Natural killer cell (primary cell): Measurements from ENCODE around the gene ROBO4. TPM values are rescaled to one million over a fixed set of nuclear protein-coding genes. Genes with fewer than 3 reads are reported as not detected.

Experiments
- ATAC-seq, 3 donors: fragments of 150-1000 bp in 2 of 3; fragments of 200-7000 bp in 1 of 3; cut with Tn5 transposase; 1 replicate in 1 of 3; 2 replicates in 2 of 3; pipeline ENCODE4 v1.10.0; 2021; ENCODE audit warnings: mild to moderate bottlenecking in 2 of 3, moderate library complexity in 2 of 3
- DNase-seq, 2 donors: peaks; one replicate each; pipeline versions ENCODE4 v3.0.0 to v3.0.0-alpha.2; 2013 to 2021; ENCODE audit warnings: mixed read lengths in 1 of 2
- H3K27ac ChIP-seq: one replicate; pipeline ENCODE4 v1.5.1; 2013; ENCODE audit warnings: mild to moderate bottlenecking, low read length
- H3K27me3 ChIP-seq: one replicate; pipeline ENCODE4 v1.6.1; 2013; ENCODE audit warnings: low read length; ENCODE audit not compliant: control insufficient read depth, insufficient read depth
- H3K36me3 ChIP-seq: one replicate; pipeline ENCODE4 v1.6.1; 2013; ENCODE audit warnings: low read length; ENCODE audit not compliant: control insufficient read depth, insufficient read depth
- H3K4me1 ChIP-seq: one replicate; pipeline ENCODE4 v1.6.1; 2013; ENCODE audit warnings: low read length; ENCODE audit not compliant: control insufficient read depth, insufficient read depth
- H3K4me3 ChIP-seq: one replicate; pipeline ENCODE4 v1.5.1; 2013; ENCODE audit warnings: low read length
- H3K9me3 ChIP-seq: one replicate; pipeline ENCODE4 v1.6.1; 2013; ENCODE audit warnings: low read length; ENCODE audit not compliant: control insufficient read depth, insufficient read depth
- H3K27ac Mint-ChIP-seq, 2 donors: one replicate each; pipeline ENCODE4 v1.8.0; 2022; ENCODE audit warnings: mild to moderate bottlenecking in 2 of 2, mixed read lengths in 2 of 2, moderate library complexity in 1 of 2
- H3K27me3 Mint-ChIP-seq, 2 donors: one replicate each; pipeline ENCODE4 v1.8.0; 2022; ENCODE audit warnings: low read depth in 2 of 2, mixed read lengths in 2 of 2
- H3K36me3 Mint-ChIP-seq: one replicate; pipeline ENCODE4 v1.8.0; 2022; ENCODE audit warnings: mixed read lengths
- H3K4me1 Mint-ChIP-seq, 2 donors: one replicate each; pipeline ENCODE4 v1.8.0; 2022; ENCODE audit warnings: mixed read lengths in 2 of 2
- H3K4me3 Mint-ChIP-seq: one replicate; pipeline ENCODE4 v1.8.0; 2022; ENCODE audit warnings: mild to moderate bottlenecking, moderate library complexity, mixed read lengths
- H3K9me3 Mint-ChIP-seq, 2 donors: one replicate each; pipeline ENCODE4 v1.8.0; 2022; ENCODE audit warnings: mixed read lengths in 2 of 2
- CTCF ChIP-seq: fragments of 200-600 bp; IDR thresholded peaks from one replicate; pipeline ENCODE4 v1.8.0; 2022; ENCODE audit warnings: antibody characterized with exemption
- WGBS: methylation state at CpG from one replicate; pipeline ENCODE4 v1.1.7; 2013; ENCODE audit warnings: missing lambda C conversion rate; ENCODE audit not compliant: insufficient coverage; 5-methylcytosine and 5-hydroxymethylcytosine counted together
- intact Hi-C: fragments of 100-400 bp; cut with micrococcal nuclease; formaldehyde crosslinking; loops from one replicate; pipeline ENCODE4 v1.14.2; 2022
- total RNA-seq, 4 donors: library from RNA; stranded (reverse); fragments of 120-200 nt in 1 of 4; gene quantifications; one replicate each; pipeline versions ENCODE4 v1.2.3 to v1.2.4, GENCODE V29; 2013 to 2022

Gene ROBO4
- total RNA-seq, result not detected
- 0.18 TPM for total RNA-seq (2013)

DNA sequence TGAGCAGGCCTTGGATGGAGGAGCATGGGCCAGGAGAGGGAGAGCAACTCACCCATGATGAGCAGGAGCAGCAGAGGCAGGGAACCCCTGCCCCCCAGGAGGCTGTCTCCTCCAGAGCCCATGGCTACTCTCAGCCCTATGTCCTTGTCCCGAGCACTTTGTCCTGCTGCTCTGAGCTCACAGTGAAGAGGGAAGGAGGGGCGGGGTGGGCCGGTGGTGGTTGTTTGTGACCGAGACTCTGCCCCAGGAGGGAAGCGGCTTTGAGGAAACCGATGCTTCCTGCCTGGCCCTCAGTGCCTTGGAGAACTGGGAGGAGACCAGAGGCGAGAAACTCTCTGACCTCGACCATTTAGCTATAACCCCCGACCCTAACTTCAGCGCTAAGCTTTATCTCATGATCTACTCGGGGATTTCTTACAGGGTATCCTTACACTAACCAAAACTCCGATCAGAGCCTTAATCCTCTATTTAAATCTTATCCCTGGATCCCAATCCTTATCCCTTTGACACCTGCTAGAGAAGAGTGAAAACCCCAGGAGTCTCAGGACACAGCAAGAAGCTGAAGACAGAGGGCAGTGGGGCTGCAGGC is at the start of gene ROBO4:
TSS of gene ROBO4 (minus strand) at position 192 of the 589 bp plus-strand sequence. CDS start at position 122, 70 bp downstream.
- ATAC-seq, result no peak

DNA sequence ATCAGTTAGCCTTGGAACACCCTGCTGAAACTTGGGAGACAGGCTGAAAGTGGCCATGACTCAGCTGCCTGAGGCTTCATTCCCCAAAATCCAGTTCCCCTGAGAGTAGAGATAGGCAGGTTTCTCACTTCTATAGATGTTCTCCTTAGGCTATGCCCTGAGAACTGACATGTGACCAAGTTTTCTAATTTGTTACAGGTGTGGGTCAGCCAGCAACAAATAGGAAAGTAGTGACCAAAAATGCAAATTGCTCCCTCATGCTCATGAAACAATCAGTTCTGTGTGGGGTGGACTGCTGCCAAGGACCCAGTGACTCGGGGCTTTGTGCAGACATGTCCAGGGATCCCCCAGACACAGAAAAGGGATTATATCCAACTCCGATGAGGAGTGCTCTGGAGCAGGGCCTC is 49.1 kb upstream of the ROBO4 start:
- TF ChIP-seq CTCF, result no peak
- no peak overlapping the region for H3K27ac Mint-ChIP-seq
- H3K27ac ChIP-seq, result no peak overlapping the region
- H3K4me3 ChIP-seq, result no peak overlapping the region
- intact Hi-C loops, result no loop called here
- H3K4me1 ChIP-seq, result peaks cover 18% of the 10 kb centered on the region
- DNase-seq, result no peak
- H3K9me3 Mint-ChIP-seq, result peaks cover 5 to 10% of the 10 kb centered on the region in 2 donors
- no peaks in the 10 kb centered on the region for H3K36me3 ChIP-seq
- no peaks in the 10 kb centered on the region for H3K27me3 ChIP-seq
- H3K4me1 Mint-ChIP-seq, result peaks cover 8 to 12% of the 10 kb centered on the region in 2 donors
- ATAC-seq, result no peak
- H3K4me3 Mint-ChIP-seq, result no peak overlapping the region
- H3K9me3 ChIP-seq, result no peaks in the 10 kb centered on the region
- no peaks in the 10 kb centered on the region for H3K27me3 Mint-ChIP-seq
- WGBS, result 55% methylated on average over 2 of the region's 2 CpGs
- H3K36me3 Mint-ChIP-seq, result peaks cover 12% of the 10 kb centered on the region

More for the DNA sequence above, at the start of gene ROBO4:
- no peak within 1 kb of the TSS for H3K27ac Mint-ChIP-seq
- Histone ChIP-seq H3K27ac (no peak within 1 kb of the TSS), H3K4me1 (peaks cover 5% of the 10 kb centered on the region), H3K4me3 (no peak within 1 kb of the TSS), H3K36me3 (no peaks in the 10 kb centered on the region), H3K9me3 (no peaks in the 10 kb centered on the region), H3K27me3 (peaks cover 2% of the 10 kb centered on the region)
- no peak for DNase-seq
- intact Hi-C loops, result no loop called here
- no peak within 1 kb of the TSS for H3K4me3 Mint-ChIP-seq
- H3K9me3 Mint-ChIP-seq, result no peaks in the 10 kb centered on the region
- H3K36me3 Mint-ChIP-seq, result no peaks in the 10 kb centered on the region
- H3K27me3 Mint-ChIP-seq, result peaks cover 17 to 28% of the 10 kb centered on the region in 2 donors
- WGBS, result 7% methylated on average over 12 of the region's 12 CpGs
- peaks cover 0 to 9% of the 10 kb centered on the region in 2 donors for H3K4me1 Mint-ChIP-seq
- no peak for TF ChIP-seq CTCF

DNA sequence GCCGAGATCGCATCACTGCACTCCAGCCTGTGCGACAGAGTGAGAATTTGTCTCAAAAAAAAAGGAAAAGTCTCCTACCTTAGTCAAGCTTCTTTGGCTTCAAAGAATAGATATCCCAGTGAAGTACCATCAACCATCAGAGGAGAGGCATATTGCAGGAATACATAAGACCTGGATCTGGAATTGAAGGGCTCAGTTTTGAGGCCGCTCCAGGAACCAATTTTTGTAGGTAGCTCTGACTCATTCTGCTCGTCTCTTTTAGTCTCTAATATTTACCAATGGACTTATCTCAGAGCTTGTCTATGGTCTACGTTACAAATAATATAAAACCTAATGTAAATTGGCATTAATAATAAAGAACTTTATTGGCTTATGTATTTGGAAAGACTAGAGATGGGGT is 48.2 kb upstream of the ROBO4 start:
- Mint-ChIP-seq H3K4me1 (peaks cover 8 to 12% of the 10 kb centered on the region in 2 donors), H3K27ac (no peak overlapping the region), H3K27me3 (no peaks in the 10 kb centered on the region), H3K9me3 (peaks cover 5 to 10% of the 10 kb centered on the region in 2 donors), H3K36me3 (peaks cover 12% of the 10 kb centered on the region), H3K4me3 (no peak overlapping the region)
- no peaks in the 10 kb centered on the region for H3K27me3 ChIP-seq
- H3K36me3 ChIP-seq, result no peaks in the 10 kb centered on the region
- ATAC-seq (no peak), DNase-seq (no peak)
- intact Hi-C loops, result no loop called here
- no peaks in the 10 kb centered on the region for H3K9me3 ChIP-seq
- no peak for TF ChIP-seq CTCF
- no peak overlapping the region for H3K4me3 ChIP-seq
- H3K4me1 ChIP-seq, result peaks cover 10% of the 10 kb centered on the region
- no peak overlapping the region for H3K27ac ChIP-seq
- 80% methylated on average over 5 of the region's 6 CpGs for WGBS

- TF ChIP-seq CTCF, result no peak
- peaks cover 5 to 10% of the 10 kb centered on the region in 2 donors for H3K9me3 Mint-ChIP-seq
- peaks cover 12% of the 10 kb centered on the region for H3K36me3 Mint-ChIP-seq
- no peak overlapping the region for H3K27ac ChIP-seq
- DNase-seq (no peak), ATAC-seq (no peak)
- peaks cover 8 to 12% of the 10 kb centered on the region in 2 donors for H3K4me1 Mint-ChIP-seq
- no peak overlapping the region for H3K4me3 Mint-ChIP-seq
- H3K27me3 ChIP-seq, result no peaks in the 10 kb centered on the region
- no peaks in the 10 kb centered on the region for H3K4me1 ChIP-seq
- H3K4me3 ChIP-seq, result no peak overlapping the region
- 97% methylated on average over 3 of the region's 3 CpGs for WGBS
- no peaks in the 10 kb centered on the region for H3K9me3 ChIP-seq
- H3K27ac Mint-ChIP-seq, result no peak overlapping the region
- intact Hi-C loops, result no loop called here
- no peaks in the 10 kb centered on the region for H3K27me3 Mint-ChIP-seq
- H3K36me3 ChIP-seq, result no peaks in the 10 kb centered on the region
Observed at GRCh38 chr11:124944565-124944964, 46.9 kb upstream of the ROBO4 start.
